HepG2 (cell line): ENCODE data around the gene ACD. TPM values are rescaled to one million over a fixed set of nuclear protein-coding genes. Genes with fewer than 3 reads are reported as not detected.

Experiments used
- AGO2 ChIP-seq: fragments of 200-400 bp; formaldehyde crosslinking; optimal IDR thresholded peaks from 2 replicates; pipeline ENCODE3; 2017; ENCODE audit warnings: mild to moderate bottlenecking, low read depth, low read length, moderate library complexity
- BORCS8-MEF2B ChIP-seq: sonication (generic); formaldehyde crosslinking; IDR thresholded peaks from 2 replicates; pipeline ENCODE4 v1.8.0; 2022; ENCODE audit warnings: mild to moderate bottlenecking, missing genetic modification reagents
- EED ChIP-seq: sonication (generic); formaldehyde crosslinking; IDR thresholded peaks from 2 replicates; pipeline ENCODE4 v1.5.0; 2020; ENCODE audit warnings: mild to moderate bottlenecking, missing genetic modification reagents
- ERF ChIP-seq: IDR thresholded peaks from 2 replicates; pipeline ENCODE4 v1.6.1; 2018; ENCODE audit warnings: missing biosample characterization, missing genetic modification reagents
- HIVEP1 ChIP-seq: sonication (generic); formaldehyde crosslinking; IDR thresholded peaks from 2 replicates; pipeline ENCODE4 v1.4.0; 2020; ENCODE audit warnings: mild to moderate bottlenecking, missing genetic modification reagents
- HNRNPL ChIP-seq: fragments of 200-400 bp; formaldehyde crosslinking; IDR thresholded peaks from 2 replicates; pipeline ENCODE4 v1.6.1; 2017; ENCODE audit warnings: mild to moderate bottlenecking, low read depth, low read length
- NCOA1 ChIP-seq: sonication (generic); formaldehyde crosslinking; IDR thresholded peaks from 2 replicates; pipeline ENCODE4 v1.9.0; 2021; ENCODE audit warnings: missing genetic modification reagents
- NONO ChIP-seq, 2 experiments: fragments of 450-650 bp in 1 of 2; sonication (generic) in 1 of 2; formaldehyde crosslinking in 1 of 2; IDR thresholded peaks in 1 of 2; conservative IDR thresholded peaks in 1 of 2; 2 replicates each; pipeline versions ENCODE4 v1.6.1 to v1.8.0; 2017 to 2022; ENCODE audit warnings: mild to moderate bottlenecking in 1 of 2, missing genetic modification reagents in 1 of 2, moderate library complexity in 1 of 2
- THAP11 ChIP-seq: IDR thresholded peaks from 2 replicates; pipeline ENCODE4 v1.6.1; 2016; ENCODE audit warnings: missing biosample characterization, missing genetic modification reagents
- ZNF274 ChIP-seq: sonication (generic); formaldehyde crosslinking; IDR thresholded peaks from 2 replicates; pipeline ENCODE4 v1.5.1; 2020; ENCODE audit warnings: mild to moderate bottlenecking, missing genetic modification reagents
- ZNF547 ChIP-seq: sonication (generic); formaldehyde crosslinking; IDR thresholded peaks from 2 replicates; pipeline ENCODE4 v1.5.1; 2020; ENCODE audit warnings: mild to moderate bottlenecking, missing genetic modification reagents
- ZNF558 ChIP-seq: sonication (generic); formaldehyde crosslinking; IDR thresholded peaks from 2 replicates; pipeline ENCODE4 v1.9.0; 2022; ENCODE audit warnings: mild to moderate bottlenecking, missing genetic modification reagents, borderline replicate concordance
- ZNF674 ChIP-seq: sonication (generic); formaldehyde crosslinking; IDR thresholded peaks from 2 replicates; pipeline ENCODE4 v1.5.0; 2020; ENCODE audit warnings: low read depth, mild to moderate bottlenecking, missing genetic modification reagents
- polyA plus RNA-seq, 8 experiments: library from polyadenylated mRNA; depleted of rRNA in 3 of 8; stranded (reverse) in 7 of 8; unstranded in 1 of 8; fragments of >200 nt; fragmentation: Illumina TruSeq in 4 of 8; extraction: Trizol in 4 of 8; gene quantifications; 2 replicates each; pipeline versions ENCODE4 v1.2.1 to v1.2.3, GENCODE V29; 2011 to 2016; ENCODE audit warnings: low read depth in 4 of 8, missing spikeins in 1 of 8, mixed read lengths in 1 of 8; ENCODE audit not compliant: insufficient read depth in 1 of 8
- total RNA-seq, 5 experiments: library from RNA; depleted of rRNA; stranded (reverse); fragments of >200 nt; fragmentation: Illumina TruSeq; extraction: Trizol; gene quantifications; 2 replicates each; pipeline ENCODE4 v1.2.3, GENCODE V29; 2016; ENCODE audit warnings: low read depth in 1 of 5
- TF ChIP-seq, protein P1 (sequence below): sonication (generic); formaldehyde crosslinking; IDR thresholded peaks from 2 replicates; pipeline ENCODE4 v1.5.1; 2020; ENCODE audit warnings: mild to moderate bottlenecking, missing genetic modification reagents
- TF ChIP-seq, protein P2 (sequence below): sonication (generic); formaldehyde crosslinking; IDR thresholded peaks from 2 replicates; pipeline ENCODE4 v1.4.0; 2020; ENCODE audit warnings: missing genetic modification reagents
- TF ChIP-seq, protein P3 (sequence below): sonication (generic); formaldehyde crosslinking; IDR thresholded peaks from 2 replicates; pipeline ENCODE4 v1.4.0; 2020; ENCODE audit warnings: missing genetic modification reagents, mild to moderate bottlenecking, borderline replicate concordance

The ACD gene
- total and polyA plus RNA-seq, 2 of the 13 experiments (the other 11 are each of a cell fraction or from before 2014, with no cell fraction given): 32.6 to 38.3 TPM

DNA sequence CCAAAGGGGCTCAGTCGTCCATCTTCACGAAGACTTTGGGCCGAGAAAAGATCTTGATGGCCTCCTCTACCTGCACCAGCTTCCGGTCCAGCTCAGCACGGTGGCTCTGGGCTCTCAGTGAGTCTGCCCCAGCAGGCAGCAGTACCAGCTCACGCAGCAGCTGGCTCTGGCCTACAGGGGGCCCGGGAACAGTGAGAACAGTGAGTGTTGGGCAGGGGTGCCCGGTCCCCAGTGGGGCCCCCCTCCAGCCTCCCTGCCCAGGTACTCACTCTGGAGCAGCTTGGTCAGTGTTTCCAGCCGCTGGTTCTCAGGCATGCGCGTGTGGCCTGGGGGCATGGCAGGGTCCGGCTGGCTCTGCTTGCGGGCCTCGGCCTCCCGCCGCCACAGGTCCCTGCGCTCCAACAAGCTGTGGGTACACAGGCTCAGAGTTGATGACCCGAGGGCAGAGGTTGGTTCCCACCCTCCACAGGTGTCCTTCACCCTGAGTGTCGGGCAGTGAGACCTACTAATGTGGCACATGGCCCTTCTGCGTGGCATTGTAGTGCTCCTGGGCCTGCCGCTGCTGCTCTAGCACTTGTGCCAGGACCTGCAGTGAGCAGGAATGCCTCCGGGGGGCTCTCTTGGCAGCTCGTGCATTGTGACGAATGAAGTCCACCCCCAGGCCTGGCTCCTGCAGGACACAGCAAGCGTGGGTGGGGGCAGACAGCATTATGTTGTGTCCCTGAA is 3.3 kb upstream of the ACD start (continued):
- TF ChIP-seq, protein P1, sequence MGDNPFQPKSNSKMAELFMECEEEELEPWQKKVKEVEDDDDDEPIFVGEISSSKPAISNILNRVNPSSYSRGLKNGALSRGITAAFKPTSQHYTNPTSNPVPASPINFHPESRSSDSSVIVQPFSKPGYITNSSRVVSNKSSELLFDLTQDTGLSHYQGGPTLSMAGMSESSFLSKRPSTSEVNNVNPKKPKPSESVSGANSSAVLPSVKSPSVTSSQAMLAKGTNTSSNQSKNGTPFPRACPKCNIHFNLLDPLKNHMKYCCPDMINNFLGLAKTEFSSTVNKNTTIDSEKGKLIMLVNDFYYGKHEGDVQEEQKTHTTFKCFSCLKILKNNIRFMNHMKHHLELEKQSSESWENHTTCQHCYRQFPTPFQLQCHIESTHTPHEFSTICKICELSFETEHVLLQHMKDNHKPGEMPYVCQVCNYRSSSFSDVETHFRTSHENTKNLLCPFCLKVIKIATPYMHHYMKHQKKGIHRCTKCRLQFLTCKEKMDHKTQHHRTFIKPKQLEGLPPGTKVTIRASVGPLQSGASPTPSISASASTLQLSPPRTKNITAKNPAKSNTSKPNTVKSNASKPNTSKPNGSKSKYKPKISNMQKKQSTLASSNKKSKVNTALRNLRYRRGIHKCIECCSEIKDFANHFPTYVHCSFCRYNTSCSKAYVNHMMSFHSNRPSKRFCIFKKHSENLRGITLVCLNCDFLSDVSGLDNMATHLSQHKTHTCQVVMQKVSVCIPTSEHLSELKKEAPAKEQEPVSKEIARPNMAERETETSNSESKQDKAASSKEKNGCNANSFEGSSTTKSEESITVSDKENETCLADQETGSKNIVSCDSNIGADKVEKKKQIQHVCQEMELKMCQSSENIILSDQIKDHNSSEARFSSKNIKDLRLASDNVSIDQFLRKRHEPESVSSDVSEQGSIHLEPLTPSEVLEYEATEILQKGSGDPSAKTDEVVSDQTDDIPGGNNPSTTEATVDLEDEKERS (CRISPR knock-in tag): no peak
- peak; percentile 29 for TF ChIP-seq AGO2
- TF ChIP-seq HIVEP1 (CRISPR knock-in tag): 0 out of 2 replicates have a peak, but pooled peaks have one; percentile 29
- no peak for TF ChIP-seq ZNF274 (CRISPR knock-in tag)
- no peak for TF ChIP-seq NONO (IDR thresholded peaks at IDR 0.05)
- 0 out of 2 replicates have a peak, but pooled peaks have one; percentile 34 for TF ChIP-seq NONO (CRISPR knock-in tag; conservative IDR thresholded peaks at IDR 0.05)
- no peak for TF ChIP-seq ERF
- TF ChIP-seq THAP11 (CRISPR knock-in tag): no peak
- 0 out of 2 replicates have a peak, but pooled peaks have one; percentile 30 for TF ChIP-seq EED
- no peak for TF ChIP-seq ZNF558 (CRISPR knock-in tag)
- peak; percentile 45; the same call in 1 of the 2 replicates for TF ChIP-seq HNRNPL
- TF ChIP-seq, protein P2, sequence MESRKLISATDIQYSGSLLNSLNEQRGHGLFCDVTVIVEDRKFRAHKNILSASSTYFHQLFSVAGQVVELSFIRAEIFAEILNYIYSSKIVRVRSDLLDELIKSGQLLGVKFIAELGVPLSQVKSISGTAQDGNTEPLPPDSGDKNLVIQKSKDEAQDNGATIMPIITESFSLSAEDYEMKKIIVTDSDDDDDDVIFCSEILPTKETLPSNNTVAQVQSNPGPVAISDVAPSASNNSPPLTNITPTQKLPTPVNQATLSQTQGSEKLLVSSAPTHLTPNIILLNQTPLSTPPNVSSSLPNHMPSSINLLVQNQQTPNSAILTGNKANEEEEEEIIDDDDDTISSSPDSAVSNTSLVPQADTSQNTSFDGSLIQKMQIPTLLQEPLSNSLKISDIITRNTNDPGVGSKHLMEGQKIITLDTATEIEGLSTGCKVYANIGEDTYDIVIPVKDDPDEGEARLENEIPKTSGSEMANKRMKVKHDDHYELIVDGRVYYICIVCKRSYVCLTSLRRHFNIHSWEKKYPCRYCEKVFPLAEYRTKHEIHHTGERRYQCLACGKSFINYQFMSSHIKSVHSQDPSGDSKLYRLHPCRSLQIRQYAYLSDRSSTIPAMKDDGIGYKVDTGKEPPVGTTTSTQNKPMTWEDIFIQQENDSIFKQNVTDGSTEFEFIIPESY (CRISPR knock-in tag): peak; percentile 70
- TF ChIP-seq NCOA1 (CRISPR knock-in tag): no peak
- TF ChIP-seq ZNF674 (CRISPR knock-in tag): no peak
- peak; percentile 45; the same call in 1 of the 2 replicates for TF ChIP-seq ZNF547 (CRISPR knock-in tag)
- TF ChIP-seq, protein P3, sequence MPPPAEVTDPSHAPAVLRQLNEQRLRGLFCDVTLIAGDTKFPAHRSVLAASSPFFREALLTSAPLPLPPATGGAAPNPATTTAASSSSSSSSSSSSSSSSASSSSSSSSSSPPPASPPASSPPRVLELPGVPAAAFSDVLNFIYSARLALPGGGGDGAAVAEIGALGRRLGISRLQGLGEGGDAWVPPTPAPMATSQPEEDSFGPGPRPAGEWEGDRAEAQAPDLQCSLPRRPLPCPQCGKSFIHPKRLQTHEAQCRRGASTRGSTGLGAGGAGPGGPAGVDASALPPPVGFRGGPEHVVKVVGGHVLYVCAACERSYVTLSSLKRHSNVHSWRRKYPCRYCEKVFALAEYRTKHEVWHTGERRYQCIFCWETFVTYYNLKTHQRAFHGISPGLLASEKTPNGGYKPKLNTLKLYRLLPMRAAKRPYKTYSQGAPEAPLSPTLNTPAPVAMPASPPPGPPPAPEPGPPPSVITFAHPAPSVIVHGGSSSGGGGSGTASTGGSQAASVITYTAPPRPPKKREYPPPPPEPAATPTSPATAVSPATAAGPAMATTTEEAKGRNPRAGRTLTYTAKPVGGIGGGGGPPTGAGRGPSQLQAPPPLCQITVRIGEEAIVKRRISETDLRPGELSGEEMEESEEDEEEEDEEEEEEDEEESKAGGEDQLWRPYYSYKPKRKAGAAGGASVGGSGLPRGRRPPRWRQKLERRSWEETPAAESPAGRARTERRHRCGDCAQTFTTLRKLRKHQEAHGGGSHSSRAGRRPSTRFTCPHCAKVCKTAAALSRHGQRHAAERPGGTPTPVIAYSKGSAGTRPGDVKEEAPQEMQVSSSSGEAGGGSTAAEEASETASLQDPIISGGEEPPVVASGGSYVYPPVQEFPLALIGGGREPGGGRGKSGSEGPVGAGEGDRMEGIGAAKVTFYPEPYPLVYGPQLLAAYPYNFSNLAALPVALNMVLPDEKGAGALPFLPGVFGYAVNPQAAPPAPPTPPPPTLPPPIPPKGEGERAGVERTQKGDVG (CRISPR knock-in tag): peak; percentile 74; the same call in 1 of the 2 replicates
- TF ChIP-seq BORCS8-MEF2B: no peak
